OCI-LY3 (cell line): ENCODE data around the gene PAX6.

ENCODE experiments used
- H2AFZ ChIP-seq: fragments of 200-600, 300-600 bp; shearing (Covaris generic); 2 replicates; pipeline ENCODE4 v1.6.0; 2014; ENCODE audit warnings: antibody characterized with exemption, low read depth, low read length
- H3K27ac ChIP-seq: fragments of 200-600, 300-600 bp; sonication (generic); 2 replicates; pipeline ENCODE4 v1.5.1; 2014; ENCODE audit warnings: mild to moderate bottlenecking, low read length, moderate library complexity, mixed read lengths
- H3K27me3 ChIP-seq: fragments of 200-600, 300-600 bp; sonication (generic); 2 replicates; pipeline ENCODE4 v1.6.1; 2014; ENCODE audit warnings: low read depth, low read length, mixed read lengths
- H3K36me3 ChIP-seq: fragments of 200-600, 300-600 bp; sonication (generic); replicated peaks from 2 replicates; pipeline ENCODE3; 2014; ENCODE audit warnings: low read depth, low read length, mixed read lengths
- H3K4me1 ChIP-seq: fragments of 300-600, 200-600 bp; sonication (generic); 2 replicates; pipeline ENCODE4 v1.6.1; 2014; ENCODE audit warnings: low read length, mixed read lengths
- H3K4me2 ChIP-seq: fragments of 200-600, 300-600 bp; sonication (generic); 2 replicates; pipeline ENCODE4 v1.6.1; 2014; ENCODE audit warnings: low read length, mixed read lengths
- H3K4me3 ChIP-seq: fragments of 300-600, 200-600 bp; sonication (generic); 2 replicates; pipeline ENCODE4 v1.5.1; 2014; ENCODE audit warnings: antibody characterized with exemption, mild to moderate bottlenecking, low read length, moderate library complexity
- H3K79me2 ChIP-seq: fragments of 300-600, 200-600 bp; shearing (Covaris generic); 2 replicates; pipeline ENCODE4 v1.6.1; 2014; ENCODE audit warnings: mild to moderate bottlenecking, low read length, mixed read lengths
- H3K9ac ChIP-seq: fragments of 300-600, 200-600 bp; shearing (Covaris generic); 2 replicates; pipeline ENCODE4 v1.6.0; 2014; ENCODE audit warnings: mild to moderate bottlenecking, low read length, moderate library complexity
- H3K9me3 ChIP-seq: fragments of 200-600, 300-600 bp; shearing (Covaris generic); 2 replicates; pipeline ENCODE4 v1.6.1; 2014; ENCODE audit warnings: low read length, mixed read lengths; ENCODE audit not compliant: insufficient read depth
- H4K20me1 ChIP-seq: fragments of 200-600, 300-600 bp; sonication (generic); 2 replicates; pipeline ENCODE4 v1.6.1; 2016; ENCODE audit warnings: low read length, mixed read lengths; ENCODE audit not compliant: insufficient read depth
- EZH2phosphoT487 ChIP-seq: fragments of 200-600 bp; shearing (Covaris generic); IDR thresholded peaks from 2 replicates; pipeline ENCODE4 v1.6.1; 2018; ENCODE audit warnings: antibody characterized with exemption, mixed run types, low read depth
- TF ChIP-seq, protein P1 (sequence below): fragments of 200-600, 300-600 bp; sonication (generic); IDR thresholded peaks from 2 replicates; pipeline ENCODE4 v1.5.1; 2014; ENCODE audit warnings: antibody characterized with exemption, low read length, low read depth

PAX6 gene

DNA sequence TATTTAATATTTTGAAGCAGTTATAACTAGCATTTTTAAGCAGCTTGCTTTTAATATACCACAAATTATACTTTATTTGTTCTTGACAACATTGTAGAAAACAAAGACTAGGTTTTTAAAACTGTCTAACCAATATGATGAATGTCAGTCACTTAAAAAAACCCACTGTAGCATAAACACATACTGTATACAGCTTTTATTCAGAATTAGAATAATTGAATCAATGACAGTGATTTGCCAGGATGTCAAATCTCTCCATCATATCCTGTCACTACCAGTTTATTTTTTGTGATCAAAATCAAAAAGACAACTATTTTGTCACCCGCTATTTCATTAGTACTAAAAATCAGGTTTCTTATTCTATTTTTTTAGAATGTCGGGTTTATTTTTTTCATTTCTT lies 26.5 kb downstream of the PAX6 start:
- no peaks in the 10 kb centered on the region for H3K36me3 ChIP-seq

DNA sequence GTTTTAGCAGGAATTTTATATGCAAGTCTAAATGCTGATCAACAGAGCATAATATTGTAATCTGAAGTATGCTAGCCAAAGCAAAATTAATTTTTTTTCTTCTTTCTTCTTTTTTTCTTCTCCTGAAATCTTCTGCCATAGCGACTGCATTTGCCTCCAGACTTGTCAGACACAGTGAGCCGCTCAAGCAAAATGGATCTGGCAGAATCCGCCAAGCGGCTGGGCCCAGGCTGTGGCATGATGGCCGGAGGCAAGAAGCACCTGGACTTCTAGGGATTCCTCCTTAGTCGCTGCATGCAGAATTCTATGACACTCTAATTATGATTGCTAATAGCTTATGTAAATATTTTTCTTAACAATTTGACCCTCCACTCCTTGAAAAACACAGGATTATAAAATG lies 27.9 kb downstream of the PAX6 start:
- Histone ChIP-seq H3K27ac (no peak overlapping the region), H4K20me1 (no peaks in the 10 kb centered on the region), H3K36me3 (no peaks in the 10 kb centered on the region), H3K4me3 (no peak overlapping the region), H3K4me1 (no peaks in the 10 kb centered on the region), H3K9ac (no peak overlapping the region), H3K4me2 (no peak overlapping the region), H3K79me2 (no peaks in the 10 kb centered on the region), H2AFZ (no peak overlapping the region), H3K27me3 (no peaks in the 10 kb centered on the region), H3K9me3 (no peaks in the 10 kb centered on the region)
- TF ChIP-seq, protein P1, sequence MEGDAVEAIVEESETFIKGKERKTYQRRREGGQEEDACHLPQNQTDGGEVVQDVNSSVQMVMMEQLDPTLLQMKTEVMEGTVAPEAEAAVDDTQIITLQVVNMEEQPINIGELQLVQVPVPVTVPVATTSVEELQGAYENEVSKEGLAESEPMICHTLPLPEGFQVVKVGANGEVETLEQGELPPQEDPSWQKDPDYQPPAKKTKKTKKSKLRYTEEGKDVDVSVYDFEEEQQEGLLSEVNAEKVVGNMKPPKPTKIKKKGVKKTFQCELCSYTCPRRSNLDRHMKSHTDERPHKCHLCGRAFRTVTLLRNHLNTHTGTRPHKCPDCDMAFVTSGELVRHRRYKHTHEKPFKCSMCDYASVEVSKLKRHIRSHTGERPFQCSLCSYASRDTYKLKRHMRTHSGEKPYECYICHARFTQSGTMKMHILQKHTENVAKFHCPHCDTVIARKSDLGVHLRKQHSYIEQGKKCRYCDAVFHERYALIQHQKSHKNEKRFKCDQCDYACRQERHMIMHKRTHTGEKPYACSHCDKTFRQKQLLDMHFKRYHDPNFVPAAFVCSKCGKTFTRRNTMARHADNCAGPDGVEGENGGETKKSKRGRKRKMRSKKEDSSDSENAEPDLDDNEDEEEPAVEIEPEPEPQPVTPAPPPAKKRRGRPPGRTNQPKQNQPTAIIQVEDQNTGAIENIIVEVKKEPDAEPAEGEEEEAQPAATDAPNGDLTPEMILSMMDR: no peak
- TF ChIP-seq EZH2phosphoT487: no peak

More for the DNA sequence above, 26.5 kb downstream of the PAX6 start:
- no peak overlapping the region for H3K9ac ChIP-seq
- H3K79me2 ChIP-seq: no peaks in the 10 kb centered on the region
- TF ChIP-seq EZH2phosphoT487: no peak
- TF ChIP-seq, protein P1: no peak
- H3K4me3 ChIP-seq: no peak overlapping the region
- H3K9me3 ChIP-seq: no peaks in the 10 kb centered on the region
- no peaks in the 10 kb centered on the region for H3K27me3 ChIP-seq
- H2AFZ ChIP-seq: no peak overlapping the region
- no peaks in the 10 kb centered on the region for H4K20me1 ChIP-seq
- no peak overlapping the region for H3K27ac ChIP-seq
- H3K4me2 ChIP-seq: no peak overlapping the region
- no peaks in the 10 kb centered on the region for H3K4me1 ChIP-seq

- Histone ChIP-seq H3K4me1 (no peaks in the 10 kb centered on the region), H3K4me2 (no peak overlapping the region), H3K4me3 (no peak overlapping the region), H3K79me2 (no peaks in the 10 kb centered on the region), H4K20me1 (no peaks in the 10 kb centered on the region), H3K36me3 (no peaks in the 10 kb centered on the region), H2AFZ (no peak overlapping the region), H3K27ac (no peak overlapping the region), H3K9me3 (no peaks in the 10 kb centered on the region), H3K9ac (no peak overlapping the region), H3K27me3 (no peaks in the 10 kb centered on the region)
- TF ChIP-seq EZH2phosphoT487: no peak
- TF ChIP-seq, protein P1: no peak
These were observed 28.9 kb downstream of the PAX6 start for GRCh38 chr11:31782257-31782656.

DNA sequence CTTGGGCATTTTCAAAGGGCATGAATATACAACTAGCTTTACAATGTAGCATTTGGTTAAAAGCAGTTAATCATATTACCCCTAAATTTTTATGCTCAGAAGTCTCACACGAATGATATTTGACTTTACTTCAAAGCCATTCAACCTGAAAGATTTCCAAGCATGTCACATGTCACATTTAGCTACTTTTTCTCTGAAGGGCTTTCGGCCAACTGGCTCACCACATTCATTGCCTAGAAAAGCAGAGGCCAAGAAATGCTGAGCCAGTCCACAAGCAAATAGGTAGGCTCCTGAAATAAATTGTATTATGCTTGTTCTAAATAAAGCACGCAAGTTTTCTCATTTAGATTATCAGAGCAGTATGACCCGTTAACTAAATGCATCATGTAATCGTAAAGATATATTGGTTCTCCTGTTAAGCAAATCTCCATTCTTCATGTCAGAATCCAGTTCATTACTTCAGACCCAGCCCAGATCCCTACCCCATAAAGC lies 30.6 kb downstream of the PAX6 start:
- Histone ChIP-seq H3K9ac (no peak overlapping the region), H3K27me3 (no peaks in the 10 kb centered on the region), H3K27ac (no peak overlapping the region), H3K4me3 (no peak overlapping the region), H2AFZ (no peak overlapping the region), H3K9me3 (no peaks in the 10 kb centered on the region), H3K79me2 (no peaks in the 10 kb centered on the region), H3K4me1 (no peaks in the 10 kb centered on the region), H3K36me3 (no peaks in the 10 kb centered on the region), H3K4me2 (no peak overlapping the region), H4K20me1 (no peaks in the 10 kb centered on the region)
- TF ChIP-seq EZH2phosphoT487: no peak
- TF ChIP-seq, protein P1: no peak
